HepG2 (cell line): ENCODE data around the gene GATD1. TPM values are rescaled to one million over a fixed set of nuclear protein-coding genes. Genes with fewer than 3 reads are reported as not detected.

Source experiments
- BRF2 ChIP-seq: sonication (generic); formaldehyde crosslinking; IDR thresholded peaks from 2 replicates; pipeline ENCODE4 v1.8.1; 2022; ENCODE audit warnings: mild to moderate bottlenecking, missing genetic modification reagents
- CBX1 ChIP-seq: IDR thresholded peaks from one replicate; pipeline ENCODE4 v1.6.1; 2016; ENCODE audit warnings: antibody characterized with exemption, low read depth
- E2F1 ChIP-seq: sonication (generic); formaldehyde crosslinking; IDR thresholded peaks from 2 replicates; pipeline ENCODE4 v1.5.0; 2020; ENCODE audit warnings: missing genetic modification reagents
- EP300 ChIP-seq, 3 experiments: sonication (generic) in 1 of 3; formaldehyde crosslinking in 1 of 3; IDR thresholded peaks; 2 replicates each; pipeline versions ENCODE4 v1.5.1 to v1.6.1; 2011 to 2020; ENCODE audit warnings: low read depth in 2 of 3, low read length in 2 of 3, borderline replicate concordance in 1 of 3, improper control_type of control experiment in 1 of 3, mild to moderate bottlenecking in 1 of 3, missing genetic modification reagents in 1 of 3, moderate library complexity in 1 of 3
- JUN ChIP-seq: sonication (generic); formaldehyde crosslinking; IDR thresholded peaks from 2 replicates; pipeline ENCODE4 v1.4.0; 2020; ENCODE audit warnings: mild to moderate bottlenecking, missing genetic modification reagents
- KDM5A ChIP-seq: fragments of 200-600 bp; sonication (generic); IDR thresholded peaks from 2 replicates; pipeline ENCODE4 v1.7.0; 2018; ENCODE audit warnings: antibody characterized with exemption, mild to moderate bottlenecking, low read length, borderline replicate concordance
- MAX ChIP-seq: IDR thresholded peaks from 2 replicates; pipeline ENCODE4 v1.6.1; 2012; ENCODE audit warnings: inconsistent platforms
- MBNL3 ChIP-seq: fragments of 250-450 bp; sonication (Bioruptor Pico); conservative IDR thresholded peaks from 2 replicates; pipeline ENCODE4 v1.8.0; 2022; ENCODE audit warnings: mild to moderate bottlenecking, inconsistent platforms
- NPAS2 ChIP-seq: sonication (generic); formaldehyde crosslinking; IDR thresholded peaks from 2 replicates; pipeline ENCODE4 v1.8.0; 2022; ENCODE audit warnings: mild to moderate bottlenecking, missing genetic modification reagents, borderline replicate concordance
- PRDM10 ChIP-seq: sonication (generic); formaldehyde crosslinking; IDR thresholded peaks from 2 replicates; pipeline ENCODE4 v1.4.0; 2020; ENCODE audit warnings: low read depth, missing genetic modification reagents
- SIX4 ChIP-seq: sonication (generic); formaldehyde crosslinking; IDR thresholded peaks from 2 replicates; pipeline ENCODE4 v1.4.0; 2020; ENCODE audit warnings: missing genetic modification reagents
- ZNF136 ChIP-seq: sonication (generic); formaldehyde crosslinking; IDR thresholded peaks from 2 replicates; pipeline ENCODE4 v1.8.1; 2022; ENCODE audit warnings: low read depth, mild to moderate bottlenecking, moderate library complexity, missing genetic modification reagents
- ZNF280B ChIP-seq: sonication (generic); formaldehyde crosslinking; IDR thresholded peaks from 2 replicates; pipeline ENCODE4 v1.5.0; 2020; ENCODE audit warnings: missing genetic modification reagents, mild to moderate bottlenecking, borderline replicate concordance
- ZNF598 ChIP-seq: sonication (generic); formaldehyde crosslinking; IDR thresholded peaks from 2 replicates; pipeline ENCODE4 v1.5.1; 2020; ENCODE audit warnings: mild to moderate bottlenecking, missing genetic modification reagents, borderline replicate concordance
- ZNF841 ChIP-seq: sonication (generic); formaldehyde crosslinking; IDR thresholded peaks from 2 replicates; pipeline ENCODE4 v1.8.1; 2023; ENCODE audit warnings: missing genetic modification reagents, borderline replicate concordance
- ZSCAN25 ChIP-seq: sonication (generic); formaldehyde crosslinking; IDR thresholded peaks from 2 replicates; pipeline ENCODE4 v1.8.0; 2022; ENCODE audit warnings: mild to moderate bottlenecking, missing genetic modification reagents
- ZSCAN9 ChIP-seq: IDR thresholded peaks from 2 replicates; pipeline ENCODE4 v1.6.1; 2016; ENCODE audit warnings: borderline replicate concordance
- polyA plus RNA-seq, 8 experiments: library from polyadenylated mRNA; depleted of rRNA in 3 of 8; stranded (reverse) in 7 of 8; unstranded in 1 of 8; fragments of >200 nt; fragmentation: Illumina TruSeq in 4 of 8; extraction: Trizol in 4 of 8; gene quantifications; 2 replicates each; pipeline versions ENCODE4 v1.2.1 to v1.2.3, GENCODE V29; 2011 to 2016; ENCODE audit warnings: low read depth in 4 of 8, missing spikeins in 1 of 8, mixed read lengths in 1 of 8; ENCODE audit not compliant: insufficient read depth in 1 of 8
- total RNA-seq, 5 experiments: library from RNA; depleted of rRNA; stranded (reverse); fragments of >200 nt; fragmentation: Illumina TruSeq; extraction: Trizol; gene quantifications; 2 replicates each; pipeline ENCODE4 v1.2.3, GENCODE V29; 2016; ENCODE audit warnings: low read depth in 1 of 5

Gene GATD1
- total and polyA plus RNA-seq, 2 of the 13 experiments (the other 11 are each of a cell fraction or from before 2014, with no cell fraction given), result 31.3 to 60.5 TPM

GRCh38 chr11:777288-778255 lies at the start of gene GATD1 (continued):
- TF ChIP-seq ZNF598 (CRISPR knock-in tag) (no peak), JUN (CRISPR knock-in tag) (no peak), ZNF136 (CRISPR knock-in tag) (no peak), ZNF280B (CRISPR knock-in tag) (0 out of 2 replicates have a peak, but pooled peaks have one; percentile 15), MBNL3 (CRISPR knock-in tag) (no peak), ZSCAN9 (CRISPR knock-in tag) (no peak), ZSCAN25 (CRISPR knock-in tag) (no peak), PRDM10 (CRISPR knock-in tag) (no peak), E2F1 (CRISPR knock-in tag) (no peak; the same call in 1 of the 2 replicates), BRF2 (CRISPR knock-in tag) (no peak; the same call in 1 of the 2 replicates), CBX1 (no peak), ZNF841 (CRISPR knock-in tag) (no peak), SIX4 (no peak), EP300 (IDR thresholded peaks at IDR 0.05; ENCODE audit: low read depth in 2 of 2, low read length in 2 of 2) (0 out of 4 replicates have a peak, but pooled peaks of 1 of the 2 experiments have one; percentile 9), EP300 (CRISPR knock-in tag; IDR thresholded peaks at IDR 0.05; ENCODE audit: borderline replicate concordance) (no peak), NPAS2 (no peak), KDM5A (peak; percentile 50; the same call in 1 of the 2 replicates), MAX (peak; percentile 70; the same call in 1 of the 2 replicates)
